Trophoblast cell (in vitro differentiated cells and primary cell): ENCODE results near the gene IAPP. TPM values are rescaled to one million over a fixed set of nuclear protein-coding genes. Genes with fewer than 3 reads are reported as not detected.

Source experiments
- DNase-seq, 2 donors: peaks; one replicate each; pipeline ENCODE4 v3.0.0-alpha.2; 2016
- H2AFZ ChIP-seq: 2 replicates; pipeline ENCODE4 v1.6.1; 2013; ENCODE audit warnings: low read length, moderate library complexity, mild to moderate bottlenecking; ENCODE audit not compliant: insufficient read depth, poor library complexity
- H2AK5ac ChIP-seq: 2 replicates; pipeline ENCODE4 v1.6.1; 2013; ENCODE audit warnings: mild to moderate bottlenecking, low read length
- H2BK120ac ChIP-seq: 2 replicates; pipeline ENCODE4 v1.6.1; 2013; ENCODE audit warnings: low read length, mild to moderate bottlenecking, moderate library complexity; ENCODE audit not compliant: insufficient read depth, poor library complexity
- H2BK12ac ChIP-seq: 2 replicates; pipeline ENCODE4 v1.6.1; 2013; ENCODE audit warnings: mild to moderate bottlenecking, low read length, moderate library complexity
- H2BK5ac ChIP-seq: 2 replicates; pipeline ENCODE4 v1.6.1; 2013; ENCODE audit warnings: low read length, low read depth, moderate library complexity, mild to moderate bottlenecking; ENCODE audit not compliant: poor library complexity
- H3K14ac ChIP-seq: 2 replicates; pipeline ENCODE4 v1.6.1; 2013; ENCODE audit warnings: mild to moderate bottlenecking, low read length
- H3K18ac ChIP-seq: 2 replicates; pipeline ENCODE4 v1.6.1; 2013; ENCODE audit warnings: mild to moderate bottlenecking, low read length
- H3K23ac ChIP-seq: 2 replicates; pipeline ENCODE4 v1.6.1; 2013; ENCODE audit warnings: low read length
- H3K27ac ChIP-seq: 2 replicates; pipeline ENCODE4 v1.5.1; 2013; ENCODE audit warnings: low read depth, mild to moderate bottlenecking, inconsistent platforms, low read length, moderate library complexity
- H3K27me3 ChIP-seq: 2 replicates; pipeline ENCODE4 v1.6.1; 2013; ENCODE audit warnings: inconsistent platforms, mild to moderate bottlenecking, low read length, moderate library complexity; ENCODE audit not compliant: insufficient read depth
- H3K36me3 ChIP-seq, 2 experiments: 1 replicate in 1 of 2; 2 replicates in 1 of 2; pipeline ENCODE4 v1.6.1; 2013; ENCODE audit warnings: low read length in 2 of 2, mild to moderate bottlenecking in 2 of 2, moderate library complexity in 1 of 2; ENCODE audit not compliant: insufficient read depth in 2 of 2, control insufficient read depth in 1 of 2
- H3K4ac ChIP-seq: 2 replicates; pipeline ENCODE4 v1.6.1; 2013; ENCODE audit warnings: low read depth, mild to moderate bottlenecking, low read length, moderate library complexity
- H3K4me1 ChIP-seq, 2 experiments: 1 replicate in 1 of 2; 2 replicates in 1 of 2; pipeline ENCODE4 v1.6.1; 2013; ENCODE audit warnings: low read length in 2 of 2, mild to moderate bottlenecking in 2 of 2, moderate library complexity in 1 of 2; ENCODE audit not compliant: insufficient read depth in 2 of 2, control insufficient read depth in 1 of 2
- H3K4me2 ChIP-seq: 2 replicates; pipeline ENCODE4 v1.6.1; 2013; ENCODE audit warnings: inconsistent platforms, mild to moderate bottlenecking, low read length, moderate library complexity
- H3K4me3 ChIP-seq: 2 replicates; pipeline ENCODE4 v1.5.1; 2013; ENCODE audit warnings: mild to moderate bottlenecking, low read depth, low read length, inconsistent platforms
- H3K79me1 ChIP-seq: one replicate; pipeline ENCODE4 v1.6.1; 2013; ENCODE audit warnings: low read length
- H3K79me2 ChIP-seq: 2 replicates; pipeline ENCODE4 v1.6.1; 2013; ENCODE audit warnings: low read length, mild to moderate bottlenecking; ENCODE audit not compliant: control insufficient read depth, insufficient read depth, poor library complexity
- H3K9ac ChIP-seq: 2 replicates; pipeline ENCODE4 v1.6.1; 2013; ENCODE audit warnings: mild to moderate bottlenecking, low read length
- H3K9me3 ChIP-seq: 2 replicates; pipeline ENCODE4 v1.6.1; 2013; ENCODE audit warnings: low read depth, mild to moderate bottlenecking, control low read depth, inconsistent platforms, low read length; ENCODE audit not compliant: insufficient read depth
- H4K12ac ChIP-seq: 2 replicates; pipeline ENCODE4 v1.6.1; 2013; ENCODE audit warnings: low read depth, mild to moderate bottlenecking, low read length, moderate library complexity
- H4K8ac ChIP-seq: 2 replicates; pipeline ENCODE4 v1.6.1; 2013; ENCODE audit warnings: low read depth, mild to moderate bottlenecking, low read length, moderate library complexity
- H4K91ac ChIP-seq: one replicate; pipeline ENCODE4 v1.6.1; 2013; ENCODE audit warnings: low read depth, mild to moderate bottlenecking, low read length, moderate library complexity
- WGBS: extraction: QIAGEN DNeasy Blood & Tissue Kit; methylation state at CpG from one replicate; pipeline ENCODE4 v1.1.7; 2013; ENCODE audit warnings: missing lambda C conversion rate; ENCODE audit not compliant: insufficient read length, insufficient coverage; ENCODE audit errors: extremely low coverage; 5-methylcytosine and 5-hydroxymethylcytosine counted together
- polyA plus RNA-seq: library from polyadenylated mRNA; stranded (reverse); fragments of 200-250 nt; gene quantifications from 2 replicates; pipeline ENCODE4 v1.2.3, GENCODE V29; 2013

IAPP gene
- polyA plus RNA-seq: not detected in 2 replicates

- Histone ChIP-seq H2BK5ac (no peak within 1 kb of the TSS), H3K18ac (no peak within 1 kb of the TSS), H2BK12ac (no peak within 1 kb of the TSS), H3K27me3 (no peaks in the 10 kb centered on the region), H4K91ac (no peak within 1 kb of the TSS), H4K8ac (no peak within 1 kb of the TSS), H3K4me2 (no peak within 1 kb of the TSS), H3K4ac (no peak within 1 kb of the TSS), H3K4me1 (no peaks in the 10 kb centered on the region), H3K36me3 (no peaks in the 10 kb centered on the region), H3K23ac (no peak within 1 kb of the TSS), H3K14ac (no peak within 1 kb of the TSS), H3K79me2 (no peaks in the 10 kb centered on the region), H3K27ac (no peak within 1 kb of the TSS), H3K4me3 (no peak within 1 kb of the TSS), H3K79me1 (no peaks in the 10 kb centered on the region), H4K12ac (no peak within 1 kb of the TSS), H2AFZ (no peak within 1 kb of the TSS), H2BK120ac (no peak within 1 kb of the TSS), H3K9ac (no peak within 1 kb of the TSS), H2AK5ac (no peak within 1 kb of the TSS), H3K9me3 (no peaks in the 10 kb centered on the region)
- no CpG with 5 or more reads among the region's 2 CpGs for WGBS
- no peak for DNase-seq
These were observed at the start of gene IAPP for GRCh38 chr12:21372602-21373001. Gene IAPP (plus strand): TSS chr12:21372902. CDS start chr12:21373352, 450 bp downstream.

DNA sequence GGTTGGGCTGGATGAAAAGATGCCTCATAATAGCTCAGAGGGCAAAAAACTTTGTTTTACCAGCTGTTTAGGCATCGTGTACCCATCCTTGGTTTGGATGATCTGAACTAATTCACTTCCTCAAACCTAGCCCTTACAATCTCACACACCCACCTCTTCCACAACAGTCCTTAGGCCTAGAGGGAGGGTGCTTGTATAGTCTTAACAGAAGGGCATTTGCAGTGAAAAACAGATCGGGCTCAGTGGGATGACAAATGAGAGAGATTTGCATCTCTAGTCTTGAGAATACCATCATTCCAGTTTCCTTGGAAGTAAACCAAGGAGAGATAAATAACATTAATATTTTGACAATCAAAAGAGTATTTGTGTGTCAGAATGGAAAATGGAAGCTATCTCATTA lies 49.0 kb upstream of the IAPP start:
- no peaks in the 10 kb centered on the region for H3K9me3 ChIP-seq

DNA sequence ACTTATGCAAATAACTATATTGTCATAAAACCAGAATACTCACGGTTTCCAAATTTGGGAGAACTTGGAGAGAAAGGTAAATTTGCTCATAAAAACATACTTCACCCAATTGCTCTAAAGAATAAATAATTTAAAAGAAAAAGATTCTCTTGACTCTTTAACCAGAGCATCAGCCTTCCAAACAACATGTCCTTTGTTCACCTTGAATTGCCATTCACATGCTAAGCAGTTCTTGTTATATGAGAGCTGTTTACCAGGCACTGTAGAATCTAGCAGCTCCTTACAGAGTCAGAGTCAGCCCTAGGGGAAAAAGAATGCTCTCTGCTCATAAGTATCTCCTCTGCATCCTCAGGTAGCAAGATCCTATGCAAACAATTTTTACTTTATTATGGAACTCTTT lies 48.2 kb upstream of the IAPP start:
- H2BK12ac ChIP-seq: no peak overlapping the region
- H2BK120ac ChIP-seq: no peak overlapping the region
- H2AK5ac ChIP-seq: no peak overlapping the region
- no peak overlapping the region for H3K4ac ChIP-seq
- H3K4me2 ChIP-seq: no peak overlapping the region
- H3K36me3 ChIP-seq: no peaks in the 10 kb centered on the region
- no peaks in the 10 kb centered on the region for H3K79me2 ChIP-seq
- no peak overlapping the region for H4K8ac ChIP-seq
- H4K91ac ChIP-seq: no peak overlapping the region
- H4K12ac ChIP-seq: no peak overlapping the region
- no peak overlapping the region for H3K23ac ChIP-seq
- H3K4me1 ChIP-seq: no peaks in the 10 kb centered on the region
- H3K9ac ChIP-seq: no peak overlapping the region
- H3K9me3 ChIP-seq: no peaks in the 10 kb centered on the region
- H3K18ac ChIP-seq: no peak overlapping the region
- H3K14ac ChIP-seq: no peak overlapping the region
- no peak overlapping the region for H3K4me3 ChIP-seq
- no peaks in the 10 kb centered on the region for H3K79me1 ChIP-seq
- DNase-seq: no peak
- no peak overlapping the region for H2BK5ac ChIP-seq
- H2AFZ ChIP-seq: no peak overlapping the region
- WGBS: no CpG with 5 or more reads among the region's 1 CpG
- no peak overlapping the region for H3K27ac ChIP-seq
- no peaks in the 10 kb centered on the region for H3K27me3 ChIP-seq

More for the DNA sequence above, 49.0 kb upstream of the IAPP start:
- Histone ChIP-seq H3K36me3 (no peaks in the 10 kb centered on the region), H4K12ac (no peak overlapping the region), H4K91ac (no peak overlapping the region), H3K27me3 (no peaks in the 10 kb centered on the region), H2AFZ (no peak overlapping the region), H3K14ac (no peak overlapping the region), H4K8ac (no peak overlapping the region), H3K79me2 (no peaks in the 10 kb centered on the region), H2BK5ac (no peak overlapping the region), H3K23ac (no peak overlapping the region), H3K4ac (no peak overlapping the region), H3K27ac (no peak overlapping the region), H3K4me1 (no peaks in the 10 kb centered on the region), H3K18ac (no peak overlapping the region), H3K4me3 (no peak overlapping the region), H2BK120ac (no peak overlapping the region), H3K9ac (no peak overlapping the region), H2AK5ac (no peak overlapping the region), H3K4me2 (no peak overlapping the region), H3K79me1 (no peaks in the 10 kb centered on the region), H2BK12ac (no peak overlapping the region)
- WGBS: no CpG with 5 or more reads among the region's 2 CpGs
- DNase-seq: no peak

DNA sequence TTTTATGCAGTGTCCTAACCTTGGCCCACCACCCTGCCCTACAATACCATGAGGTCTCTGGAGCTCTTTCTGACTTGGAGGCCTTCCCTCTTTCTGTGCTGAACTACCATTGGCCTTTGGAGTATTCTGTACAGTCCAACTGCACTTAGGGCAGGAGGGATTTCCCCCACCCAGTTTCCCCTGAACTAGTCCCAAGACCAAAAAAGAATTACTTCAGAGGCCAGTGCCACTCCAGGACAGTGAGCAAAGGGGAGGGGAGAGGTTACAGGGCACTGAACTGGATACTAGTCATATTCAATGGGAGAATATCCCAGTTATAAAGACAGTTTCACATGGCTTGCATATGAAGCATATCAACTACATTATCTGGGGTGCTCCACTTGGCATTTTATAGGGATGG lies 44.1 kb upstream of the IAPP start:
- Histone ChIP-seq H3K18ac (no peak overlapping the region), H3K9ac (no peak overlapping the region), H3K27ac (no peak overlapping the region), H3K79me1 (no peaks in the 10 kb centered on the region), H3K9me3 (no peaks in the 10 kb centered on the region), H4K91ac (no peak overlapping the region), H4K8ac (no peak overlapping the region), H3K79me2 (no peaks in the 10 kb centered on the region), H3K27me3 (no peaks in the 10 kb centered on the region), H3K4me3 (no peak overlapping the region), H2AFZ (no peak overlapping the region), H2BK12ac (no peak overlapping the region), H3K4me1 (no peaks in the 10 kb centered on the region), H3K14ac (no peak overlapping the region), H3K4me2 (no peak overlapping the region), H2AK5ac (no peak overlapping the region), H2BK5ac (no peak overlapping the region), H2BK120ac (no peak overlapping the region), H3K36me3 (no peaks in the 10 kb centered on the region), H3K23ac (no peak overlapping the region), H4K12ac (no peak overlapping the region), H3K4ac (no peak overlapping the region)
- DNase-seq: no peak
